NCI-H2171 treated with DMSO at 0.1 percent for 48 hours (cell line): ENCODE results near the gene RFFL.
"Not testable (repeated sequence)": the region's sequence is repeated elsewhere in the genome, so short reads cannot be mapped to it uniquely, and the experiment has no call there.

Source experiments
- DNase-seq: peaks from one replicate; lab custom pipeline; 2025; lab: John Stamatoyannopoulos, UW

RFFL gene

GRCh38 chr17:35063514-35064223, at the start of gene RFFL:
RFFL (minus strand) TSS chr17:35063707; CDS start chr17:35026553, 37,154 bp downstream.
- DNase-seq, result peak; percentile 83

- not testable (repeated sequence) for DNase-seq
These were observed 47.3 kb upstream of the RFFL start for GRCh38 chr17:35110791-35111190.

- DNase-seq, result no peak
These were observed 41.4 kb upstream of the RFFL start for GRCh38 chr17:35104844-35105450.

GRCh38 chr17:35103271-35103670, 39.8 kb upstream of the RFFL start:
- DNase-seq, result no peak

GRCh38 chr17:35101725-35102124, 38.2 kb upstream of the RFFL start:
- DNase-seq, result no peak

GRCh38 chr17:35101036-35101435, 37.5 kb upstream of the RFFL start:
- DNase-seq, result no peak

- no peak for DNase-seq
These were observed 36.4 kb upstream of the RFFL start for GRCh38 chr17:35099908-35100307.

GRCh38 chr17:35097776-35098175, 34.3 kb upstream of the RFFL start:
- no peak for DNase-seq

GRCh38 chr17:35095741-35096140, 32.2 kb upstream of the RFFL start:
- DNase-seq, result no peak

GRCh38 chr17:35094902-35095301, 31.4 kb upstream of the RFFL start:
- no peak for DNase-seq

- DNase-seq, result not testable (repeated sequence)
These were observed 27.2 kb upstream of the RFFL start for GRCh38 chr17:35090707-35091106.

GRCh38 chr17:35089586-35090296, 26.2 kb upstream of the RFFL start:
- peak; percentile 34 for DNase-seq

GRCh38 chr17:35088881-35089585, 25.5 kb upstream of the RFFL start:
- peak; percentile 62 for DNase-seq

- DNase-seq, result peak; percentile 54
These were observed 24.9 kb upstream of the RFFL start for GRCh38 chr17:35088356-35088880.

GRCh38 chr17:35087731-35088355, 24.3 kb upstream of the RFFL start:
- no peak for DNase-seq

- no peak for DNase-seq
These were observed 23.5 kb upstream of the RFFL start for GRCh38 chr17:35086931-35087573.

- no peak for DNase-seq
These were observed 22.7 kb upstream of the RFFL start for GRCh38 chr17:35086164-35086563.

GRCh38 chr17:35084987-35085386, 21.5 kb upstream of the RFFL start:
- DNase-seq, result no peak

GRCh38 chr17:35083071-35083470, 19.6 kb upstream of the RFFL start:
- no peak for DNase-seq

GRCh38 chr17:35082073-35082657, 18.7 kb upstream of the RFFL start:
- peak; percentile 82 for DNase-seq

GRCh38 chr17:35081638-35082037, 18.1 kb upstream of the RFFL start:
- DNase-seq, result no peak
